Islet precursor cell (in vitro differentiated cells): ENCODE measurements around the gene NDUFAF2.
"Not testable (repeated sequence)": the region's sequence is repeated elsewhere in the genome, so short reads cannot be mapped to it uniquely, and the experiment has no call there.

Source experiments
- DNase-seq: peaks from one replicate; pipeline ENCODE4 v3.0.0-alpha.2; 2018

Gene NDUFAF2

GRCh38 chr5:61052882-61053281 is 107.9 kb downstream of the NDUFAF2 start:
- DNase-seq = peak; percentile 62

- no peak for DNase-seq
Measured at GRCh38 chr5:61053937-61054336, 108.9 kb downstream of the NDUFAF2 start.

- no peak for DNase-seq
Measured at GRCh38 chr5:61055434-61056006, 110.5 kb downstream of the NDUFAF2 start.

GRCh38 chr5:61059499-61059898 is 114.5 kb downstream of the NDUFAF2 start:
- no peak for DNase-seq

- DNase-seq = no peak
Measured at GRCh38 chr5:61069150-61069549, 124.1 kb downstream of the NDUFAF2 start.

GRCh38 chr5:61071526-61071925 is 126.5 kb downstream of the NDUFAF2 start:
- DNase-seq = peak; percentile 60

- no peak for DNase-seq
Measured at GRCh38 chr5:61076626-61077025, 131.6 kb downstream of the NDUFAF2 start.

GRCh38 chr5:61081741-61082140 is 136.7 kb downstream of the NDUFAF2 start:
- DNase-seq = no peak

GRCh38 chr5:61082516-61083280 is 137.7 kb downstream of the NDUFAF2 start:
- no peak for DNase-seq

- no peak for DNase-seq
Measured at GRCh38 chr5:61084658-61085057, 139.7 kb downstream of the NDUFAF2 start.

- DNase-seq = no peak
Measured at GRCh38 chr5:61085885-61086284, 140.9 kb downstream of the NDUFAF2 start.

- DNase-seq = no peak
Measured at GRCh38 chr5:61087921-61088320, 142.9 kb downstream of the NDUFAF2 start.

- no peak for DNase-seq
Measured at GRCh38 chr5:61089351-61089750, 144.3 kb downstream of the NDUFAF2 start.

- DNase-seq = not testable (repeated sequence)
Measured at GRCh38 chr5:61093046-61093771, 148.2 kb downstream of the NDUFAF2 start.

- no peak for DNase-seq
Measured at GRCh38 chr5:61097465-61097864, 152.5 kb downstream of the NDUFAF2 start.

- no peak for DNase-seq
Measured at GRCh38 chr5:61098251-61098995, 153.4 kb downstream of the NDUFAF2 start.

GRCh38 chr5:61100437-61100836 is 155.4 kb downstream of the NDUFAF2 start:
- DNase-seq = no peak

- no peak for DNase-seq
Measured at GRCh38 chr5:61114441-61114840, 169.4 kb downstream of the NDUFAF2 start.

- DNase-seq = no peak
Measured at GRCh38 chr5:61115968-61116367, 171.0 kb downstream of the NDUFAF2 start.

- no peak for DNase-seq
Measured at GRCh38 chr5:61119066-61119465, 174.1 kb downstream of the NDUFAF2 start.

GRCh38 chr5:61120534-61120933 is 175.5 kb downstream of the NDUFAF2 start:
- no peak for DNase-seq

- DNase-seq = no peak
Measured at GRCh38 chr5:61123145-61123544, 178.1 kb downstream of the NDUFAF2 start.

- DNase-seq = no peak
Measured at GRCh38 chr5:61130289-61130688, 185.3 kb downstream of the NDUFAF2 start.
